ENCODE measurements around the gene PRXL2A.

GRCh38 chr10:80464557-80465450 is 56.5 kb downstream of the PRXL2A start:
- no peak for TF ChIP-seq POLR2AphosphoS5 (IDR thresholded peaks at IDR 0.05; ENCODE audit: low read depth, low read length)
- no peak for TF ChIP-seq REST (IDR thresholded peaks at IDR 0.05; ENCODE audit: insufficient read depth in 1 of 2, low read depth in 2 of 2, low read length in 2 of 2)
- TF ChIP-seq TAF1 (IDR thresholded peaks at IDR 0.05; ENCODE audit: borderline replicate concordance, insufficient read depth, low read length) = no peak
- TF ChIP-seq FOXP2 (optimal IDR thresholded peaks at IDR 0.05; ENCODE audit: borderline replicate concordance, extremely low read depth, extremely low read length, insufficient read depth) = no peak
